Testis (tissue), 2 donors: ENCODE results near the gene DYNC2LI1.

Experiments
- CTCF ChIP-seq, 3 experiments: fragments of 450-650 bp in 2 of 3; fragments of 200-600 bp in 1 of 3; sonication (generic) in 1 of 3; IDR thresholded peaks; one replicate each; pipeline ENCODE4 v1.5.1; 2016 to 2019; ENCODE audit warnings: antibody characterized with exemption in 3 of 3, mild to moderate bottlenecking in 2 of 3, moderate library complexity in 1 of 3
- POLR2A ChIP-seq: fragments of 450-650 bp; IDR thresholded peaks from one replicate; pipeline ENCODE4 v1.6.1; 2017; ENCODE audit warnings: antibody characterized with exemption, mild to moderate bottlenecking, moderate library complexity

GRCh38 chr2:43737097-43737854, 36.6 kb upstream of the DYNC2LI1 start:
- TF ChIP-seq CTCF (IDR thresholded peaks at IDR 0.05): no peak
- TF ChIP-seq POLR2A: no peak
